ENCODE measurements around the gene KLHL30.

KLHL30 gene

GRCh38 chr2:238172439-238172838, 34.0 kb downstream of the KLHL30 start:
- no peak overlapping the region for H3K27ac ChIP-seq

GRCh38 chr2:238173692-238174091, 35.2 kb downstream of the KLHL30 start:
- H3K27ac ChIP-seq, result no peak overlapping the region
- TF ChIP-seq, protein P1, sequence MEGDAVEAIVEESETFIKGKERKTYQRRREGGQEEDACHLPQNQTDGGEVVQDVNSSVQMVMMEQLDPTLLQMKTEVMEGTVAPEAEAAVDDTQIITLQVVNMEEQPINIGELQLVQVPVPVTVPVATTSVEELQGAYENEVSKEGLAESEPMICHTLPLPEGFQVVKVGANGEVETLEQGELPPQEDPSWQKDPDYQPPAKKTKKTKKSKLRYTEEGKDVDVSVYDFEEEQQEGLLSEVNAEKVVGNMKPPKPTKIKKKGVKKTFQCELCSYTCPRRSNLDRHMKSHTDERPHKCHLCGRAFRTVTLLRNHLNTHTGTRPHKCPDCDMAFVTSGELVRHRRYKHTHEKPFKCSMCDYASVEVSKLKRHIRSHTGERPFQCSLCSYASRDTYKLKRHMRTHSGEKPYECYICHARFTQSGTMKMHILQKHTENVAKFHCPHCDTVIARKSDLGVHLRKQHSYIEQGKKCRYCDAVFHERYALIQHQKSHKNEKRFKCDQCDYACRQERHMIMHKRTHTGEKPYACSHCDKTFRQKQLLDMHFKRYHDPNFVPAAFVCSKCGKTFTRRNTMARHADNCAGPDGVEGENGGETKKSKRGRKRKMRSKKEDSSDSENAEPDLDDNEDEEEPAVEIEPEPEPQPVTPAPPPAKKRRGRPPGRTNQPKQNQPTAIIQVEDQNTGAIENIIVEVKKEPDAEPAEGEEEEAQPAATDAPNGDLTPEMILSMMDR (conservative IDR thresholded peaks at IDR 0.05), result no peak
- TF ChIP-seq ZFX (IDR thresholded peaks at IDR 0.05), result no peak

More at GRCh38 chr2:238172439-238172838, 34.0 kb downstream of the KLHL30 start:
- TF ChIP-seq, protein P1 (conservative IDR thresholded peaks at IDR 0.05), result no peak
- no peak for TF ChIP-seq ZFX (IDR thresholded peaks at IDR 0.05)

GRCh38 chr2:238174291-238174690, 35.8 kb downstream of the KLHL30 start:
- TF ChIP-seq ZFX (IDR thresholded peaks at IDR 0.05), result no peak
- TF ChIP-seq, protein P1 (conservative IDR thresholded peaks at IDR 0.05), result no peak
- H3K27ac ChIP-seq, result no peak overlapping the region

DNA sequence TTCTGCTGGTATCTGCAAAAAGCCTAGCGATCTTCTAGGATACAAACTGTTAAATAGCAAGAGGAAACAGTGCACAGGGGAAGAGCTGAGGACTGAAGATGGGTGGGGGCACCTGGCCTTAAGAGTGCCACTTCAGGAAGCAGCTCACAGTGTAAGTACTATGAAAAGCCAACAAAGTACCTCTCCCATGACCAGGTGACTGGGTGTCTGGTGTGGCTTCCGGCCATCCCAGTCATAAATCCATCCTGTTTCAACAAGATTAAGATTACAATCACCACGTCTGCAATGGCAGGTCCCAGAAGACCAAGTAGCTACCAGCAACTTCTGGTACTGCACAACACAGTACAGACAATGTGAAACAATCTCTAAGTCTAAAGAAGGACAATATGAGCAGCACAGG, 36.2 kb downstream of the KLHL30 start:
- H3K27ac ChIP-seq, result no peak overlapping the region
- TF ChIP-seq, protein P1 (conservative IDR thresholded peaks at IDR 0.05), result no peak
- no peak for TF ChIP-seq ZFX (IDR thresholded peaks at IDR 0.05)

- no peak for TF ChIP-seq ZFX (IDR thresholded peaks at IDR 0.05)
- TF ChIP-seq, protein P1 (conservative IDR thresholded peaks at IDR 0.05), result no peak
- no peak overlapping the region for H3K27ac ChIP-seq
These were observed 38.1 kb downstream of the KLHL30 start for GRCh38 chr2:238176613-238177012.

DNA sequence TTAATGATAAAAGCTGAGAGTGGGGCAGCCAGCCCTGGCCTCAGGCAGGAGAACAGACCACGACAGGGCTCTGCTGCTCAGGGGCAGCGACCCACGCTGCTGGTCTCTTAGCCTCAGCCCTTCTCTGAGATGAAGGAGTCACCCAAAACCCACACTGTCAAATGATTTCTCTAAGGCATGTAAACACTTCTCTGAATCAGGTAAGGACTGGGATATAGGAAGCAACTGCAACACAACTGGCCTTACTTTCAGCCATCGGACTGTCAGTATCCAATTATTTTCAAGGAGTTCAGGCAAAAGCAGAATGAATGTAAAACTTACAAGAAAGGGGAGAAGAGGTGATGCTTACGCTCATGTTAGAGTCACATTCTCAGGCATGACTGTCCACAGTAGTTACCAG, 42.1 kb downstream of the KLHL30 start:
- no peak for TF ChIP-seq ZFX (IDR thresholded peaks at IDR 0.05)
- TF ChIP-seq, protein P1 (conservative IDR thresholded peaks at IDR 0.05), result no peak
- H3K27ac ChIP-seq, result no peak overlapping the region

- H3K27ac ChIP-seq, result no peak overlapping the region
- TF ChIP-seq ZFX (IDR thresholded peaks at IDR 0.05), result no peak
- TF ChIP-seq, protein P1 (conservative IDR thresholded peaks at IDR 0.05), result no peak
These were observed 43.9 kb downstream of the KLHL30 start for GRCh38 chr2:238182362-238182761.

All from C4-2B (cell line).